ENCODE measurements around the gene CAMTA1.

Gene CAMTA1

GRCh38 chr1:7769673-7770412 is 984.6 kb downstream of the CAMTA1 start:
- Histone ChIP-seq H3K4me1 (ENCODE audit: insufficient read depth, low read length) (peaks cover 9% of the 10 kb centered on the region), H3K27me3 (ENCODE audit: insufficient read depth, low read length) (no peaks in the 10 kb centered on the region), H3K9me3 (ENCODE audit: insufficient read depth, low read depth, low read length) (no peaks in the 10 kb centered on the region), H3K27ac (ENCODE audit: low read depth, low read length) (no peak overlapping the region), H3K9ac (ENCODE audit: low read depth, low read length) (no peak overlapping the region), H3K4me3 (ENCODE audit: low read length) (no peak overlapping the region), H3K36me3 (ENCODE audit: insufficient read depth, low read length) (peaks cover 22% of the 10 kb centered on the region)
- WGBS, result 93% methylated on average over 11 of the region's 12 CpGs

GRCh38 chr1:7770669-7770996 is 985.4 kb downstream of the CAMTA1 start:
- peaks cover 9% of the 10 kb centered on the region for H3K4me1 ChIP-seq (ENCODE audit: insufficient read depth, low read length)
- no peaks in the 10 kb centered on the region for H3K27me3 ChIP-seq (ENCODE audit: insufficient read depth, low read length)
- H3K9me3 ChIP-seq (ENCODE audit: insufficient read depth, low read depth, low read length), result no peaks in the 10 kb centered on the region
- no peak overlapping the region; the same call in 1 of the 2 replicates for H3K27ac ChIP-seq (ENCODE audit: low read depth, low read length)
- H3K36me3 ChIP-seq (ENCODE audit: insufficient read depth, low read length), result peaks cover 22% of the 10 kb centered on the region
- H3K9ac ChIP-seq (ENCODE audit: low read depth, low read length), result peak overlapping the region; percentile 68
- 52% methylated on average over 6 of the region's 6 CpGs for WGBS
- peak overlapping the region; percentile 80 for H3K4me3 ChIP-seq (ENCODE audit: low read length)

- peak within 1 kb of the TSS; percentile 87; the same call in 1 of the 2 replicates for H3K27ac ChIP-seq (ENCODE audit: low read depth, low read length)
- H3K27me3 ChIP-seq (ENCODE audit: insufficient read depth, low read length), result no peaks in the 10 kb centered on the region
- peak within 1 kb of the TSS; percentile 83 for H3K4me3 ChIP-seq (ENCODE audit: low read length)
- WGBS, result under 1% methylated on average over 96 of the region's 97 CpGs
- H3K36me3 ChIP-seq (ENCODE audit: insufficient read depth, low read length), result peaks cover 23% of the 10 kb centered on the region
- H3K9ac ChIP-seq (ENCODE audit: low read depth, low read length), result peak within 1 kb of the TSS; percentile 81
- H3K9me3 ChIP-seq (ENCODE audit: insufficient read depth, low read depth, low read length), result no peaks in the 10 kb centered on the region
- H3K4me1 ChIP-seq (ENCODE audit: insufficient read depth, low read length), result peaks cover 9% of the 10 kb centered on the region
Measured at GRCh38 chr1:7770997-7771822, 986.0 kb downstream of the CAMTA1 start, which contains the start of gene VAMP3. Gene VAMP3, plus strand, starts transcription at chr1:7771296. Its CDS starts 88 bp downstream, at chr1:7771384.

- 35% methylated on average over 12 of the region's 12 CpGs for WGBS
- H3K27ac ChIP-seq (ENCODE audit: low read depth, low read length), result peak overlapping the region; percentile 87; the same call in 1 of the 2 replicates
Measured at GRCh38 chr1:7771823-7772299, 986.6 kb downstream of the CAMTA1 start.

GRCh38 chr1:7777591-7777990 is 992.3 kb downstream of the CAMTA1 start:
- Histone ChIP-seq H3K4me3 (ENCODE audit: low read length) (no peak overlapping the region), H3K36me3 (ENCODE audit: insufficient read depth, low read length) (peaks cover 69% of the 10 kb centered on the region), H3K27me3 (ENCODE audit: insufficient read depth, low read length) (no peaks in the 10 kb centered on the region), H3K9me3 (ENCODE audit: insufficient read depth, low read depth, low read length) (no peaks in the 10 kb centered on the region), H3K9ac (ENCODE audit: low read depth, low read length) (no peak overlapping the region), H3K4me1 (ENCODE audit: insufficient read depth, low read length) (no peaks in the 10 kb centered on the region), H3K27ac (ENCODE audit: low read depth, low read length) (no peak overlapping the region)
- 92% methylated on average over 3 of the region's 3 CpGs for WGBS

More at GRCh38 chr1:7771823-7772299, 986.6 kb downstream of the CAMTA1 start:
- no peaks in the 10 kb centered on the region for H3K27me3 ChIP-seq (ENCODE audit: insufficient read depth, low read length)
- H3K4me1 ChIP-seq (ENCODE audit: insufficient read depth, low read length), result peaks cover 9% of the 10 kb centered on the region
- peaks cover 28% of the 10 kb centered on the region for H3K36me3 ChIP-seq (ENCODE audit: insufficient read depth, low read length)
- H3K9ac ChIP-seq (ENCODE audit: low read depth, low read length), result peak overlapping the region; percentile 81
- H3K9me3 ChIP-seq (ENCODE audit: insufficient read depth, low read depth, low read length), result no peaks in the 10 kb centered on the region
- peak overlapping the region; percentile 83 for H3K4me3 ChIP-seq (ENCODE audit: low read length)

GRCh38 chr1:7778133-7778628 is 992.9 kb downstream of the CAMTA1 start:
- WGBS, result 95% methylated on average over 4 of the region's 4 CpGs
- H3K4me1 ChIP-seq (ENCODE audit: insufficient read depth, low read length), result no peaks in the 10 kb centered on the region
- H3K27me3 ChIP-seq (ENCODE audit: insufficient read depth, low read length), result no peaks in the 10 kb centered on the region
- no peak overlapping the region for H3K9ac ChIP-seq (ENCODE audit: low read depth, low read length)
- H3K9me3 ChIP-seq (ENCODE audit: insufficient read depth, low read depth, low read length), result no peaks in the 10 kb centered on the region
- H3K27ac ChIP-seq (ENCODE audit: low read depth, low read length), result no peak overlapping the region
- no peak overlapping the region for H3K4me3 ChIP-seq (ENCODE audit: low read length)
- H3K36me3 ChIP-seq (ENCODE audit: insufficient read depth, low read length), result peaks cover 64% of the 10 kb centered on the region

- Histone ChIP-seq H3K4me1 (ENCODE audit: insufficient read depth, low read length) (no peaks in the 10 kb centered on the region), H3K4me3 (ENCODE audit: low read length) (no peak overlapping the region), H3K9me3 (ENCODE audit: insufficient read depth, low read depth, low read length) (no peaks in the 10 kb centered on the region), H3K36me3 (ENCODE audit: insufficient read depth, low read length) (peaks cover 53% of the 10 kb centered on the region), H3K27ac (ENCODE audit: low read depth, low read length) (no peak overlapping the region), H3K9ac (ENCODE audit: low read depth, low read length) (no peak overlapping the region), H3K27me3 (ENCODE audit: insufficient read depth, low read length) (peaks cover 8% of the 10 kb centered on the region)
- WGBS, result 94% methylated on average over 9 of the region's 9 CpGs
Measured at GRCh38 chr1:7780976-7781375, 995.7 kb downstream of the CAMTA1 start.

- Histone ChIP-seq H3K27me3 (ENCODE audit: insufficient read depth, low read length) (peaks cover 8% of the 10 kb centered on the region), H3K9ac (ENCODE audit: low read depth, low read length) (no peak overlapping the region), H3K36me3 (ENCODE audit: insufficient read depth, low read length) (peaks cover 54% of the 10 kb centered on the region), H3K4me1 (ENCODE audit: insufficient read depth, low read length) (no peaks in the 10 kb centered on the region), H3K4me3 (ENCODE audit: low read length) (no peak overlapping the region), H3K9me3 (ENCODE audit: insufficient read depth, low read depth, low read length) (no peaks in the 10 kb centered on the region), H3K27ac (ENCODE audit: low read depth, low read length) (no peak overlapping the region)
- WGBS, result 84% methylated on average over 6 of the region's 7 CpGs
Measured at GRCh38 chr1:7781501-7781900, 996.2 kb downstream of the CAMTA1 start.

- Histone ChIP-seq H3K9ac (ENCODE audit: low read depth, low read length) (no peak overlapping the region), H3K9me3 (ENCODE audit: insufficient read depth, low read depth, low read length) (no peaks in the 10 kb centered on the region), H3K36me3 (ENCODE audit: insufficient read depth, low read length) (peaks cover 55% of the 10 kb centered on the region), H3K27ac (ENCODE audit: low read depth, low read length) (no peak overlapping the region), H3K4me3 (ENCODE audit: low read length) (no peak overlapping the region), H3K4me1 (ENCODE audit: insufficient read depth, low read length) (no peaks in the 10 kb centered on the region), H3K27me3 (ENCODE audit: insufficient read depth, low read length) (peaks cover 8% of the 10 kb centered on the region)
- WGBS, result 89% methylated on average over 16 of the region's 16 CpGs
Measured at GRCh38 chr1:7781923-7782495, 996.8 kb downstream of the CAMTA1 start.

GRCh38 chr1:7783178-7783711 is 998.0 kb downstream of the CAMTA1 start:
- H3K4me1 ChIP-seq (ENCODE audit: insufficient read depth, low read length), result no peaks in the 10 kb centered on the region
- H3K27me3 ChIP-seq (ENCODE audit: insufficient read depth, low read length), result peaks cover 8% of the 10 kb centered on the region
- H3K36me3 ChIP-seq (ENCODE audit: insufficient read depth, low read length), result peaks cover 55% of the 10 kb centered on the region
- H3K9me3 ChIP-seq (ENCODE audit: insufficient read depth, low read depth, low read length), result no peaks in the 10 kb centered on the region
- peak overlapping the region; percentile 33; the same call in 1 of the 2 replicates for H3K27ac ChIP-seq (ENCODE audit: low read depth, low read length)
- H3K4me3 ChIP-seq (ENCODE audit: low read length), result peak overlapping the region; percentile 64
- 9% methylated on average over 25 of the region's 34 CpGs for WGBS
- peak overlapping the region; percentile 66 for H3K9ac ChIP-seq (ENCODE audit: low read depth, low read length)
